HG02870 (cell line): ENCODE data around the gene SPOCK1.

Experiments
- ATAC-seq: cut with Tn5 transposase; IDR thresholded peaks from one replicate; pipeline ENCODE4 v1.9.1; 2021; ENCODE audit warnings: mild to moderate bottlenecking, moderate library complexity; ENCODE audit not compliant: unreplicated experiment

The SPOCK1 gene

DNA sequence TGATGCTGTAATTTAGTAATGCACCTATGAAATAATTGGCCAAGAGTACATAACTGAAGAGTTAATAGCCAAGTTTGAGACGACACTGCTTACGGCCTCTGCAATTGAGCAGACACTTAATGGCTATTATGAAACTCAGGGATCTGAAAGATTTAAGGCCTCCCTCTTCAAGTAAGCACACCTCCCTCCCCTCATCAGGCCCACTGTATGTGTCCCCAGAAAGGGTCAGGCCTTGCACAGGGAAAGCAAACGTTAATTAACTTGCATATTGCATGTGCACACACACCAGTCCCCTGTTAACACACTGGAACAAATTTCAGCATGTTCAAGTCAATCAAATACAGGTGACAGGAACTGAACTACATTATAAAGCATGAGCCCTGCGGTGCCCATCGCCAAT lies 163.6 kb downstream of the SPOCK1 start:
- ATAC-seq: no peak

GRCh38 chr5:137333928-137334327 lies 165.2 kb downstream of the SPOCK1 start:
- ATAC-seq: no peak

GRCh38 chr5:137333475-137333874 lies 165.7 kb downstream of the SPOCK1 start:
- ATAC-seq: no peak

GRCh38 chr5:137332296-137332695 lies 166.8 kb downstream of the SPOCK1 start:
- ATAC-seq: no peak

DNA sequence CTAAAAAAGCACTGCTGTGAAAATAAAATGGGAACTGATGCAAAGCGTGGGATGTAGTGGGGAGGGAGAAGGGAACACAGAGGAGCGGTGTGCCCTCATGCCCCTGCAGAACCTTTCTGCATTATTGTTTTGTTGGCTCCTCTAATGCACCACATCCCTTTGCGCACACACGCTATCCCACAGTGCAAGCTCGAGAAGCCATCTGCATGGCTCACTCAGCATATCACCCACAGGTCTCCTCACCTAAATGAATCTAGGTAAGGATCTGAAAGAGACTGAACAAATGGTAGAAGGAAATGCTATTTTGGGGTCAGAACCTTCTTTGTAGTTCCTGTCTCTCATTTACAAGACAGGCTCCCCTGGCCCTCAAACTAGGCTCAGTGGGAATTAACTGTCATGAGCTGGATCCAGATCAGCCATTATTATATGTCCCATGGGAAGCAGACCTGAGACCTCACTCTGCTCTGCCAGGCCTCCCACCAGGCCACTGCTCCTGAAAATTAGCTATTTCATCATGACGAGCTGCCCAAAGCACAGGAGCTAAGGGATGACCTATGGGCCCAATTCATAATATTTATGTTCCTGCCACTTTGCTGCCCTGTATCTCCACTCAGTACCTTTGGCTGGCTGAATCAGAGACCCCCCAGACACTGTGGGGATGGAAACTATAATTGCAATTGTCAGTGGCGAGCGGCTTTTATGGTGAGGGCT lies 169.4 kb downstream of the SPOCK1 start:
- ATAC-seq: no peak

DNA sequence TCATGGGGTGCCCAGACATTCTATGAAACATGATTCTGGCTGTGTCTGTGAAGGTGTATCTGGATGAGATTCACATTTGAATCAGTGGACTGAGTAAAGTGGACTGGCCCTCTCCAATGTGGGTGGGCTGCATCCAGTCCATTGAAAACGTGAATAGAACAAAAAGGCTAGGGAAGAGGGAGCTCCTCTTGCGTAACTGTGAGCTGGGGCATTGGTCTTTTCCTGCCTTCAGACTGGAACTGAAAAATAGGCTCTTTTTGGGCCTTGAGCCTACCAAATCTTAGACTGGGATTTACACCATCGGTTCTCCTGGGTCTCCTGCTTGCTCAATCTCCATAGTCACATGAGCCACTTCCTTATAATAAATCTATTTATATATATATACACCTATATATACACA lies 170.1 kb downstream of the SPOCK1 start:
- ATAC-seq: no peak

DNA sequence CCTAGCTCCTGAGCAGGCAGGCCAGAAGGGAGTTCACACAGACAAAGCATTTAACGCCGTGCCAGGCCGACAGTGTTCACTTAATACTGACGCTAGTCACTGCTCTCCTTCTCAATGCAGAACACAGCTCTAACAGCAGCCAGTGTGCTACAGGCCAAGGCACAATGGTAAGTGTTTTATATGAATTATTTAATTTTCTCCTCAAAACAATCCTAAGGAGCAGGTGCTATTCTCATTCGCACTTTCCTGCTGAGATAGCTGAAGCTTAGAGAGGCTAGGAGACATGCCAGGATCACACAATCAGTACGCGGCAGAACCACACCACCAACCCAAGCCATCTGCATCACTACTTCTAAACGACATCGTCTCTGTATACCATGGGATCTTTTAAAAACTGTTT lies 170.7 kb downstream of the SPOCK1 start:
- ATAC-seq: no peak

DNA sequence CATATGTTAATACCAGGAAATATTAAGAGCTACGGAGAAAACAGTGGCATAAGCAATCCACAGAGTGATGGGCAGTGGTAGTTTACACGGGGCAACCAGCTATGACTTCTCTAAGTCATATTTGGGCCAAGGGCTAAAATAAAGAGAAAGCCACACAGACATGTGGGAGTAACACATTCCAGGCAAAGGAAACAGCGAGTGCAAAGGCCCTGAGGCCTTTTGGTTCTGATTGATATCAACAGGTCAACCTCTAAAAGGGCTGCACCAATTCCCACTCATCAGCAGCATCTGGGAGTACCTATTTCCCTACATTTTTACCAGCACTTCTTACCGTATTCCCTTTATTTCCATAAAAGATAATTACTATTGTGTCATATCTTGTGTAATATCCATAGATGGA lies 173.4 kb downstream of the SPOCK1 start:
- no peak for ATAC-seq

- ATAC-seq: no peak
Measured at GRCh38 chr5:137320056-137321045, 178.8 kb downstream of the SPOCK1 start.

DNA sequence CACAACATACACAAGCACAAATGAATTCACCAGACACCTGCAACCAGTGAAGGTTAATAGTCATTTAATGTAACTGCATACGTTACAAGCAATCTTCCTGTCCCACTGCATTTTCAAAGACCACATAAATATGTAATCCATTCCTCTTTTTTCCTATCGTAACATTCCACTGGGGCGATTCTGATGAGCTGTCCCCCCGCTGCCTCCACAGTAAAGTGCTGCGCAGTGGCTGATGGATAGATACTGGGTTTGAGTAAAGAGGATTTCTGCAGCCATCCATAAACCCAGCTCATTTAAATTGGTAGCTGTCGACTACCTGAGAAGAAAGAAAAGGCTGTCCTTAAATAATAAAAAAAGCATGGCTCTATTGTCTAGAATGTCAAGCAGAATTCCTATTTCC lies 181.1 kb downstream of the SPOCK1 start:
- no peak for ATAC-seq

DNA sequence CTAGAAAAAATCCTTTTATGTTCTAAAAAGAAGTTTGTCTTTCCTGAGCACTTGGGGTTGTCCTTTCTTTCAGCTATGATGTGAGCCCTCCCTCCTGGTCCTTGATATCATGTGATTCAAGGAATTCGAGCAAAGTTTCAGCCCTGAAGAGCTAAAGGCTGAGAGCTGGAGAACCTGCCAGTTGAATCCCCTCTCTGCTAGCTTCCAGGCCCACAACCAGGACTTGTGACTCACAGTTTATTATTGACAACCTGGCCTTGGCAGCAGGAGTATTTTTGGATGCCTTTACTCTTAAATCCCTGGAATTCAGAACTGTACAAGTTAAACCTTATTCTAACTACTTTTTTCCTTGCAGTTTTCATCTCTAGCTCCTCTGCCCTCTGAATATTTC lies 182.8 kb downstream of the SPOCK1 start:
- no peak for ATAC-seq

GRCh38 chr5:137315534-137316345 lies 183.4 kb downstream of the SPOCK1 start:
- no peak for ATAC-seq

- ATAC-seq: no peak
Measured at GRCh38 chr5:137315109-137315508, 184.0 kb downstream of the SPOCK1 start.

- ATAC-seq: no peak
Measured at GRCh38 chr5:137313526-137314175, 185.5 kb downstream of the SPOCK1 start.

DNA sequence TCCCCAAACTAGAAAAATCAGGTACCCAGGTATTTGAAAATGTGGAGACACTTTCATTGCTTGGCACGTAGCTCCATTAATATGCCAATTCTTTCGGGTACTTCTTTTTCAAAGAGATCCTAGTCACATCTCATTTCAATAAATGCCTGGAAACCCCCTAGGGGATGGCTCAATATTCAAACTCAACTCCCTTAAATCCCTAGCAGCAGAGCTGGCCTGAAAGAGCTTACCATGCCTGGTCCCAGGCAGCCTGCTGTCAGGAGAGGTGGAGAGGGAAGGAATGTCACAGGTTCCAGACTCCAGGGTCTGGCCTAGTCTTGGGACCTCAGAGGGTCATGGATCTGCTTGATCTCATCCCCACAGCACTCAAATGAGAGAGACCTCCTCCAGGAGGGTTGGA lies 187.1 kb downstream of the SPOCK1 start:
- ATAC-seq: no peak

- ATAC-seq: no peak
Measured at GRCh38 chr5:137310051-137310730, 188.9 kb downstream of the SPOCK1 start.

DNA sequence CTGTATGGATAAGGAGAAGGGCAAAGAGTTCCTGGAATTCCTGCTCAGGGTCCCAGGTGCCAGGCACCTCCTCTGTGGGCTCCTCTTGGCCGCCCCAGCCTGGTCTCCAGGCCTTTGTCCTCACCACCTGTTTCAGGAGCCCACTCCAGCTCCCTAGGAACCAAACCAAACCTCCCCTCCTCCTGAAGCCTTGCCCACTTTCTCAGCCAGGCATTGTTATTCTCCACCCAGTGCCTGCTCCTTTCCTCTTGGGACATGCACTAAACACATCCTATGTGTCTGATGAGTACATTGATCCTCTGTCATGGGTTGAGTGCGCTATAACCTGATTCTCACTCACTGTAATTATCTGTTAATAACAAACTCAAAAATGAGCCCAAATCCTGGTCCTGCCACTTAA lies 189.8 kb downstream of the SPOCK1 start:
- no peak for ATAC-seq

DNA sequence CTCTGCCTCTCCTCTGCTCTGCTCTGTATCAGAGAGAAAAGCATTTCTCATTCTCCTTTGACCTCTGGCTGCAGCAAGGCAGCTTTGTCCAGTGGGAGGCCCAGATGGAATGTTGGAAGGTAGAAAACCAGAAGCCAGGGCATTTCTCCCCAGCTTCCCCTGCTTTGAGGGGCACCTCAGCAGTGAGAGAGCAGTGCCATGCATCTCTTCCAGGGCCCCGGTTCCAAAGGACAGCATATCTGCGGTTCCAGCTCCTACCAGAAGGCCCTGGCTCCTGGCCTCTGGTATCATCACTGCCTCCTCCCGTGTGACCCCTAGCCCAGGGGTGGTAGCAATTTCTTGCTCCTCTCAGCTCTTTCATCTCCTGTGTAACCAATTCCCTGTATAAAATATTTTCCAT lies 190.8 kb downstream of the SPOCK1 start:
- no peak for ATAC-seq

- no peak for ATAC-seq
Measured at GRCh38 chr5:137306903-137307302, 192.2 kb downstream of the SPOCK1 start.

- ATAC-seq: no peak
Measured at GRCh38 chr5:137305971-137306602, 193.0 kb downstream of the SPOCK1 start.
